Left kidney (tissue), 2 donors: ENCODE results near the gene PRRX2. TPM values are rescaled to one million over a fixed set of nuclear protein-coding genes. Genes with fewer than 3 reads are reported as not detected.
"Not testable (repeated sequence)": the region's sequence is repeated elsewhere in the genome, so short reads cannot be mapped to it uniquely, and the experiment has no call there.

Experiments
- DNase-seq: peaks from one replicate; pipeline ENCODE4 v3.0.0-alpha.2; 2013
- polyA plus RNA-seq: library from polyadenylated mRNA; unstranded; fragments of 120-200 nt; gene quantifications from one replicate; pipeline ENCODE4 v1.2.1, GENCODE V29; 2013; ENCODE audit not compliant: insufficient read length

PRRX2 gene
- polyA plus RNA-seq, 1 donor: 0.52 TPM

DNA sequence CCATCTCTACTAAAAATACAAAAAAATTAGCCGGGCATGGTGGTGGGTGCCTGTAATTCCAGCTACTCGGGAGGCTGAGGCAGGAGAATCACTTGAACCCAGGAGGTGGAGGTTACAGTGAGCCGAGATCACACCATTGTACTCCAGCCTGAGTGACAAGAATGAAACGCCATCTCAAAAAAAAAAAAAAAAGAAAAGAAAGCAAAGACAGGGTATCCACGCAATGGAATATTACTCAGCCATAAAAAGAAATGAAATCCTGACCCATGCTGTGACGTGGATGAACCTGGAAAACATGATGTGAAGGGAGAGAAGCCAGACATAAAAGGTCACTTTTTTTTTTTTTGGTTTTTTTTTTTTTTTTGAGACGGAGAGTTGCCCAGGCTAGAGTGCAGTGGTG lies 95.3 kb downstream of the PRRX2 start:
- DNase-seq: not testable (repeated sequence)

DNA sequence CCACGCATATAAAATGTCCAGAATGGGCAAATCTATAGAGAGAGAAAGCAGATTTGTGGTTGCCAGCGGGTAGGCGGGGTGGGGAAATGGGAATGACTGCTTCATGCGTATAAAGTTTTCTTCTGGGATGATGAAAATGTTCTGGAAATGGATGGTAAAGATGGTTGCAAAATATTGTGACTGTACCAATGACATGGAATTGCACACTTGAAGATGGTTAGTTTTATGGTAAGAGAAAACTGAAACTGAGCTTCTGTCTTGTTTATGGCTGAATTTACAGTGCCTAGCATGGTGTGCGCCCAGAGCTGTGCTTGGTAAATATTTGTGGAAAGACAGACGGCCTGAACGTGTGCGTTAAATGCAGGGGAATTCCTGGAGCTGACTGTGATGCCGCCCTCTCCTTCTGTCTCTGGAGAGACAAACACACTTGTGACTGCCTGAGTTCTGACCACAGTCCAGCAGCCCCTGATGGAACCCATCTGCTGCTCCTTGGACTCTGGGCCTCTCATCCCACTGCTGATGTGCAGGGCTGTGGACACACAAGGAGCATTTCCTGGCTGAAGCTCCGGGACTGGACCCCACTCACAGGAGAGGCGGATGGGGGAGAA lies 96.0 kb downstream of the PRRX2 start:
- DNase-seq: no peak

DNA sequence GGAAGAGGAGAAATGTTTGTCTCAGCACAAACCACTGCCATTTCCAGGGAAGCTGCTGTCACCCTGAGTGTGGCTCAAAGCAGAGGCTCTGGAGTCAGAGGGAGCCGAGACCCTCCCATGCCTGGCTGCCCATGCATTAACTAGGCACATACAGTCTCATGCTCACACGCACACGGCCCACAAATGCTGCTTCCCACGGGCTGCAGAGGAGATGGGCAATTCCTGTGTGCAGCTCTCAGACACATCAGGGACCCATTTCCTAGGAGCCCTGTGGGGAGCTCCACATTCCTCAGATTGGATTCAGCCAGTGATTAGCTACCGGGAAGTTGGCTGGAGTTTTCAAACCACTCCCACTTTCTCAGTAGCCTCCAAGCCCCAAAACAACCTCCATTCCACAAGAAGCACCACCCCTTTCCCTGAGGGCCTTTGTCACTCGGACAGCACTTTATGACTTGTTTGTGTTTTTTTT lies 96.5 kb downstream of the PRRX2 start:
- DNase-seq: no peak

DNA sequence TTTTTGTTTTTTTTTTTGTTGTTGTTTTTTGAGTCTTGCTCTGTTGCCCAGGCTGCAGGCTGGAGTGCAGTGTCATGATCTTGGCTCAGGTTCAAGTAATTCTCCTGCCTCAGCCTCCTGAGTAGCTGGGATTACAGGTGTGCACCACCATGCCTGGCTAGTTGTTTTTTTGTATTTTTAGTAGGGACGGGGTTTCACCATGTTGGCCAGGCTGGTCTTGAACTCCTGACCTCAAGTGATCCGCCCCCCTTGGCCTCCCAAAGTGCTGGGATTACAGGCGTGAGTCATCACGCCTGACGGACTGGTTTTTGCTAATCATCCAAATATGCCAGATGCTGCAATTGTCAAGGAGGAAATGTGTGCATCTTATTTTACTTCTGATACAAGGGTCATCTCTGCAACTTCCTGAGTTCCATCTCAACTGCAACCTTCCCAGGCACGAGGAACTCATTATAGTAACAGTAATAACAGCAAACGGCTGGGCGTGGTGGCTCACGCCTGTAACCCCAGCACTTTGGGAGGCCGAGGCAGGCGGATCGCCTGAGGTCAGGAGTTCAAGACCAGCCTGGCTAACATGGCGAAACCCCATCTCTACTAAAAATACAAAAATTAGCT lies 97.0 kb downstream of the PRRX2 start:
- DNase-seq: not testable (repeated sequence)

DNA sequence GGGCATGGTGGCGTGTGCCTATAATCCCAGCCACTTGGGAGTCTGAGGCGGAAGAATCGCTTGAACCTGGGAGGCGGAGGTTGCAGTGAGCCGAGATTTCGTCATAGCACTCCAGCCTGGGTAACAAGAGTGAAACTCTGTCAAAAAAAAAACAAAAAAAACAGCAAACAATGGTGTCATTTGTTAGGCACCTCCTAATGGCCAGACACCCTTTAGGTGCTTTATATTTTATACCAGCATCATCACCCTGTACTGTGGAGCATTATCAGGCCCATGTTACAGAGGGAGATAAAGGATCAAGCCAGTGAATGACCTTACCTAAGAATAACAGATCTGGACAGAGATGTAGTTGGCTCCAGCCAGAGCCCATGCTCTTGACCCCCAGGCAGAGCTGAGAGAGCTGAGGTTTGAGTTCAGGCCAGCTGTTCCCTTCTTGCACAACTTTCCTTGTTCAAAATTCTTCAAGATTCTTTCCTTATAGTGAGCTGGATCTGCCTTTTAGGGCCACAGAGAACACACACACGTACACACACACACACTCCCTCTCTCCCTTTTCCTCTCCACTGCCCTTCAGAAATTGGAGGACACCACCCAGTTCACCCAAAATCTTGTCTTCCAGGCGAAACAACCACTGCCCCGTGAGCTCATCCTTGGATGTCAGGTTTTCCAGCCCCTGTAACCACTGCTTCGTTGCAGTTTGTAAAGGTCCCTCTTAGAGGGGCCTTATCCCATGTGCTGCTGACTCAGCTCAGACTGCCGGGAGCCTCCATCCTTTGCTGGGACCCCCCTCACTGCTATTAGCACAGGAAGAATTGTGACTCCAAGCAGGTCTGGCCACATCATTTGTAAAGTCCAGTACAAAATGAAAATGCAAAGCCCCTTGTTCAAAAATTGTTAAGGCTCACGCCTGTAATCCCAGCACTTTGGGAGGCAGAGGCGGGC lies 97.8 kb downstream of the PRRX2 start:
- no peak for DNase-seq

DNA sequence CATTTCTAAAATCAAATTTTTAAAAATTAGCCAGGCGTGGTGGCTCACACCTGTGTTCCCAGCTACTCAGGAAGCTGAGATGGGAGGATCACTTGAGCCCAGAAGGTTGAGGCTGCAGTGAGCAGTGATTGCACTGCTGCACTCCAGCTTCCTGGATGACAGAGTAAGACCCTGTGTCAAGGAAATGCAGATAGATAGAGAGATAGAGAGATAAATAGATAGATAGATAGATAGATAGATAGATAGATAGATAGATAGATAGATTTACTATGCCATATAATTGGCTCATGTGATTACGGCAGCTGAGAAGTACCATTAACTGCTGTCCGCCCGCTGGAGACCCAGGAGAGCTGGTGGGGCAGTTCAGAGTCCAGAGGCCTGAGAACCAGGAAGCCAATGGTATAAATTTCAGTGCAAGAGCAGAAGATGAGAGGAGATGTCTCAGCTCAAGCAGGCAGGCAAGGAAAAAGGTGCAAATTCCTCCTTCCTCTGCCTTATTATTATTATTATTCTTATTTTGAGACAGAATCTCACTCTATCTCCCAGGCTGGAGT lies 100.4 kb downstream of the PRRX2 start:
- no peak for DNase-seq

DNA sequence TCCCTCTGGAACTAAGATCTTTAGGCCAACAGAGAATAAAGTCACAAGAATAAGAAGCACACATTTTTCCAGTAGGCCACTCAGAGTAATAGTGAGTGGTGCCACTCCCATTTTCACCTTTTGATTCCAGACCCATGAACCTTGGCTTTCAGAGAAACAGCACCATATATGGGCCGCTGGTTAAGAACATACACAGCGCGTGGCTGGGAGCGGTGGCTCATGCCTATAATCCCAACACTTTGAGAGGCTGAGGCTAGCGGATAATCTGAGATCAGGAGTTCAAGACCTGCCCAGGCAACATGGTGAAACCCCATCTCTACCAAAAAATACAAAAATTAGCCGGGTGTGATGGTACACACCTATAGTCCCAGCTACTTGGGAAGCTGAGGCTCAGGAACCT lies 103.0 kb downstream of the PRRX2 start:
- DNase-seq: no peak

DNA sequence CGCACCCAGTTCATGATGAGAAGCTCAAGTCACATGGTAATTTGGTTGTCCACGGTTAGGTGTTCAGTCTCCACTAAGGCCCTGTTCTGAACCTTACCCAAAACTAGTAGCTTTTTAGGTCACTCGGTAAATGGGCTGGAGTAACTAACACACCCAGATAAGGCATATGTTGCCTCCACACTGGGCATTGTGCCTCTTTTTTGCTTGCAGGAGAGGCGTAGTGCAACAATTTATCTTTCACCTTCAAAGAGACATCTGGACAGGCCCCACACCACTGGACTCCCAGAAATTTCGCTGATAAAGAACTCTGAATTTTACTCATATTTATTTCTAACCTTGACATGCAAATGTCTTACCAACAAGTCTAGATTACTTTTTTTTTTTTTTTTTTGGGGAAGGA lies 104.2 kb downstream of the PRRX2 start:
- no peak for DNase-seq

DNA sequence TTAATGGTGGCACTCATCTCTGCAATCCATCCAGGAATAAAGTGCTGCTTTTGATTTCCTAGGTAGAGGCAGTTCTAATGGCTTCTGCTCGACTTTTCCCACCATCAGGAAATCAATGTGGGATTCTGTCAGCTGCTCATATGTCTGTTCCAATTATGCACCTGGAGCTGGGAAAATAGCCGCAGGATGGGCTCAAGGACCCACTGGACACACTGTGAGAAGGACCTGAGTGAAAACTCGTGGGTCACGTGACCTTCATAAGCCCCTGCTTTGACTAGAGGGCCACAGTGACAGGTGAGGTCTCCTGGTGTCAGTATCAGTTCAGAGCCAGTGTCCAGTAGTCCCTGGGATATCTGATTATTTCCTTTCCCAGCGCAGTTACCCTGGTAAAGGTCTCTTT lies 105.3 kb downstream of the PRRX2 start:
- no peak for DNase-seq

Other genes with a start within 250 kb of the PRRX2 start
- 0.30 TPM for gene C9orf50, start 44.5 kb upstream of the PRRX2 start, polyA plus RNA-seq
- 26.3 TPM for gene NTMT1, start 39.5 kb upstream of the PRRX2 start, polyA plus RNA-seq
- gene ASB6, start 23.5 kb upstream of the PRRX2 start, polyA plus RNA-seq: 16.4 TPM
- gene PTGES, start 87.4 kb downstream of the PRRX2 start, polyA plus RNA-seq: 4.3 TPM
- gene TOR1B, start 137.5 kb downstream of the PRRX2 start, polyA plus RNA-seq: 21.8 TPM
- gene TOR1A, start 158.5 kb downstream of the PRRX2 start, polyA plus RNA-seq: 46.4 TPM
- 79.5 TPM for gene C9orf78, start 169.6 kb downstream of the PRRX2 start, polyA plus RNA-seq
- 18.3 TPM for gene USP20, start 169.8 kb downstream of the PRRX2 start, polyA plus RNA-seq